ENCODE measurements around the gene MAGI1. TPM values are rescaled to one million over a fixed set of nuclear protein-coding genes. Genes with fewer than 3 reads are reported as not detected.

Gene MAGI1
- total and polyA plus RNA-seq, 2 donors (not counting 1 experiment from before 2014, with no cell fraction given) = 0.10 to 0.22 TPM

GRCh38 chr3:65607101-65607500 lies 431.6 kb downstream of the MAGI1 start:
- Histone ChIP-seq H3K9ac (ENCODE audit: low read length) (no peak overlapping the region), H2AFZ (ENCODE audit: insufficient read depth, low read depth, low read length, poor library complexity, severe bottlenecking) (no peak overlapping the region), H4K20me1 (ENCODE audit: control insufficient read depth, insufficient read depth, low read length, poor library complexity, severe bottlenecking) (no peaks in the 10 kb centered on the region), H3K27ac (ENCODE audit: low read length in 2 of 2) (no peak overlapping the region), H3K79me2 (ENCODE audit: control insufficient read depth, insufficient read depth, low read length) (no peaks in the 10 kb centered on the region), H3K27me3 (replicated peaks in 1 of 4; ENCODE audit: control extremely low read depth in 1 of 4, control insufficient read depth in 3 of 4, insufficient read depth in 4 of 4, low read length in 3 of 4) (no peaks in the 10 kb centered on the region), H3K4me2 (replicated peaks; ENCODE audit: low read depth, low read length, poor library complexity, severe bottlenecking) (no peak overlapping the region), H3K4me1 (ENCODE audit: control insufficient read depth in 2 of 2, insufficient read depth in 2 of 2, low read length in 2 of 2) (no peaks in the 10 kb centered on the region), H3K4me3 (ENCODE audit: control extremely low read depth in 1 of 5, extremely low read depth in 1 of 5, insufficient read depth in 1 of 5, low read depth in 2 of 5, low read length in 4 of 5) (no peak overlapping the region), H3K9me3 (ENCODE audit: control extremely low read depth in 1 of 3, control insufficient read depth in 2 of 3, insufficient read depth in 1 of 3, low read length in 2 of 3) (no peaks in the 10 kb centered on the region), H3K36me3 (replicated peaks in 1 of 2; ENCODE audit: control extremely low read depth in 1 of 2, control insufficient read depth in 1 of 2, extremely low read depth in 1 of 2, insufficient read depth in 2 of 2, low read length in 1 of 2) (no peaks in the 10 kb centered on the region)
- DNase-seq (no peak), ATAC-seq (ENCODE audit: low read depth) (no peak)
- no peak overlapping the region for H3K27ac Mint-ChIP-seq
- ChIA-PET POLR2A (no interaction called here), CTCF (no interaction called here)
- TF ChIP-seq EZH2 (IDR thresholded peaks at IDR 0.05; ENCODE audit: borderline replicate concordance, insufficient read depth, low read depth, low read length, poor library complexity, severe bottlenecking) = no peak
- no peak for TF ChIP-seq CTCF (IDR thresholded peaks at IDR 0.05)
- H3K27me3 Mint-ChIP-seq = no peaks in the 10 kb centered on the region
- H3K4me1 Mint-ChIP-seq = no peaks in the 10 kb centered on the region
- intact Hi-C loops (cut with micrococcal nuclease) = no loop called here
- H3K9me3 Mint-ChIP-seq (ENCODE audit: insufficient read depth) = peaks cover 3% of the 10 kb centered on the region
- no peak overlapping the region for H3K4me3 Mint-ChIP-seq

- Mint-ChIP-seq H3K27ac (no peak overlapping the region), H3K9me3 (ENCODE audit: insufficient read depth) (peaks cover 3% of the 10 kb centered on the region), H3K27me3 (no peaks in the 10 kb centered on the region), H3K4me3 (no peak overlapping the region), H3K4me1 (no peaks in the 10 kb centered on the region)
- ChIA-PET POLR2A (no interaction called here), CTCF (no interaction called here)
- Histone ChIP-seq H3K27me3 (replicated peaks in 1 of 4; ENCODE audit: control extremely low read depth in 1 of 4, control insufficient read depth in 3 of 4, insufficient read depth in 4 of 4, low read length in 3 of 4) (no peaks in the 10 kb centered on the region), H3K36me3 (replicated peaks in 1 of 2; ENCODE audit: control extremely low read depth in 1 of 2, control insufficient read depth in 1 of 2, extremely low read depth in 1 of 2, insufficient read depth in 2 of 2, low read length in 1 of 2) (no peaks in the 10 kb centered on the region), H3K27ac (ENCODE audit: low read length in 2 of 2) (no peak overlapping the region), H3K9ac (ENCODE audit: low read length) (no peak overlapping the region), H2AFZ (ENCODE audit: insufficient read depth, low read depth, low read length, poor library complexity, severe bottlenecking) (no peak overlapping the region), H3K4me1 (ENCODE audit: control insufficient read depth in 2 of 2, insufficient read depth in 2 of 2, low read length in 2 of 2) (no peaks in the 10 kb centered on the region), H3K79me2 (ENCODE audit: control insufficient read depth, insufficient read depth, low read length) (no peaks in the 10 kb centered on the region), H3K9me3 (ENCODE audit: control extremely low read depth in 1 of 3, control insufficient read depth in 2 of 3, insufficient read depth in 1 of 3, low read length in 2 of 3) (no peaks in the 10 kb centered on the region), H4K20me1 (ENCODE audit: control insufficient read depth, insufficient read depth, low read length, poor library complexity, severe bottlenecking) (no peaks in the 10 kb centered on the region), H3K4me3 (ENCODE audit: control extremely low read depth in 1 of 5, extremely low read depth in 1 of 5, insufficient read depth in 1 of 5, low read depth in 2 of 5, low read length in 4 of 5) (no peak overlapping the region), H3K4me2 (replicated peaks; ENCODE audit: low read depth, low read length, poor library complexity, severe bottlenecking) (no peak overlapping the region)
- DNase-seq (no peak), ATAC-seq (ENCODE audit: low read depth) (no peak)
- intact Hi-C loops (cut with micrococcal nuclease) = no loop called here
- WGBS (ENCODE audit: insufficient coverage) = 90% methylated on average over 2 of the region's 5 CpGs
- no peak for TF ChIP-seq EZH2 (IDR thresholded peaks at IDR 0.05; ENCODE audit: borderline replicate concordance, insufficient read depth, low read depth, low read length, poor library complexity, severe bottlenecking)
- no peak for TF ChIP-seq CTCF (IDR thresholded peaks at IDR 0.05)
Observed at GRCh38 chr3:65605876-65606432, 432.8 kb downstream of the MAGI1 start.
